PC-9 (cell line): ENCODE measurements around the gene CDK6.

Experiments used
- CTCF ChIP-seq: fragments of 200-600 bp; sonication (generic); conservative IDR thresholded peaks from 2 replicates; pipeline ENCODE4 v1.6.1; 2017; ENCODE audit warnings: mixed run types, antibody characterized with exemption, mild to moderate bottlenecking, moderate library complexity
- EZH2 ChIP-seq: fragments of 200-600 bp; sonication (generic); IDR thresholded peaks from 2 replicates; pipeline ENCODE4 v1.8.0; 2017; ENCODE audit warnings: antibody characterized with exemption, low read depth

- TF ChIP-seq CTCF: no peak
- TF ChIP-seq EZH2: no peak
Observed at GRCh38 chr7:92813390-92814024, 22.9 kb downstream of the CDK6 start.
